LNCaP clone FGC (cell line): Measurements from ENCODE around the gene MX2.
"Not testable (repeated sequence)": the region's sequence is repeated elsewhere in the genome, so short reads cannot be mapped to it uniquely, and the experiment has no call there.

Experiments
- DNase-seq: peaks from one replicate; pipeline ENCODE4 v3.0.0-alpha.2; 2011; ENCODE audit warnings: low read depth
- H3K4me3 ChIP-seq: 2 replicates; pipeline ENCODE4 v1.5.1; 2011; ENCODE audit warnings: mild to moderate bottlenecking, low read depth, low read length, control low read depth
- CTCF ChIP-seq: IDR thresholded peaks from 2 replicates; pipeline ENCODE4 v1.5.1; 2012; ENCODE audit warnings: mild to moderate bottlenecking; ENCODE audit not compliant: control insufficient read depth, insufficient read depth; ENCODE audit errors: extremely low read depth

The MX2 gene

GRCh38 chr21:41350436-41351155 lies 11.2 kb upstream of the MX2 start:
- no peak overlapping the region for H3K4me3 ChIP-seq

GRCh38 chr21:41357546-41357945 lies 4.3 kb upstream of the MX2 start:
- H3K4me3 ChIP-seq = no peak overlapping the region
- no peak for TF ChIP-seq CTCF
- DNase-seq = no peak

More at GRCh38 chr21:41350436-41351155, 11.2 kb upstream of the MX2 start:
- TF ChIP-seq CTCF = no peak
- DNase-seq = no peak

- no peak for TF ChIP-seq CTCF
- no peak overlapping the region for H3K4me3 ChIP-seq
- no peak for DNase-seq
These were observed 3.3 kb upstream of the MX2 start for GRCh38 chr21:41358193-41359166.

- no peak overlapping the region for H3K4me3 ChIP-seq
- TF ChIP-seq CTCF = no peak
- no peak for DNase-seq
These were observed 2.5 kb upstream of the MX2 start for GRCh38 chr21:41359286-41359685.

- not testable (repeated sequence) for DNase-seq, H3K4me3 ChIP-seq
These were observed 2.1 kb upstream of the MX2 start for GRCh38 chr21:41359754-41360071.

- peak; percentile 83 for TF ChIP-seq CTCF
- H3K4me3 ChIP-seq = no peak overlapping the region
- DNase-seq = peak; percentile 61
These were observed 1.6 kb upstream of the MX2 start for GRCh38 chr21:41360072-41360821.
